ENCODE results near the gene SPTLC3.
"Not testable (repeated sequence)": the region's sequence is repeated elsewhere in the genome, so short reads cannot be mapped to it uniquely, and the experiment has no call there.

The SPTLC3 gene

DNA sequence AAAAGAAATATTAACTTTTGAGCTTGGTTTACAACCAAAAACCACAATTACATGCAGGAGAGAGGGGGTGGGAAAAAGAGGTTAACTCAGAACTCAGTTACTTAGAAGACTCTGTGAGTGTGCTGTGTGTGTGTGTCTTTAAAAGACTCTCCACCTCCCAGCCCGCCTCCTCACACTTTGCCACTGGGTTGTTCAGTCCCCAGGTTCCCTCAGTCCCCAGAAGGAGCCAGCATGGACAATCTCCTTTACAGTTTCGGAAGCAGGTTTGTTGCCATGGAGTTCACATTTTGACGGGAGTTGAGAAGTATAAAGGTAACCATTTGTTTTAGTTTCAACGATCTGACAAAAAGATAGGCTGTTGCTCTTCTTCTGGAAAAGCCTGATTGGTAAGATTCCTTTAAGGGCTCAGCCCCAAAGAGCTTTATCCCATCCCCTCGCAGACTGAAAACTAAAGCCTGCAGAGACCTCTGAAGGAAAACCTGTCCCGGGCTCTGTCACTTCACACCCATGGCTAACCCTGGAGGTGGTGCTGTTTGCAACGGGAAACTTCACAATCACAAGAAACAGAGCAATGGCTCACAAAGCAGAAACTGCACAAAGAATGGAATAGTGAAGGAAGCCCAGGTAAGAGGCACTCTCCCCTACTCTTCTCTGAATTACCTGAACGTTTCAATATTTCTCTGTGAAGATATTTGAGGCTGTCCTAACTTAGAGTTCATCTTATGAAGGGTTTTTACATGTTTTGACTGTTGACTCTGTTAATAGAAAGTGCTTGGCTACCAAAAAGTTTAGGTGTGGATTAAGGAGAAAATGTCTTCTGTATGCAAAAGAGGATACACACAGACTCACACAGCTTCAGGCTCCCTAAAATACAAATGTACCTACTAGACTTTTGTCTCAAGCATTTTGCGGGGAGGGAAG is at the start of gene SPTLC3:
Gene SPTLC3, plus strand, starts transcription at position 212 of the 921 bp plus-strand sequence. Its CDS starts 296 bp downstream, at position 508.
- DNase-seq (ENCODE audit: low read depth), result no peak

- DNase-seq (ENCODE audit: low read depth), result no peak
Observed at GRCh38 chr20:12961725-12962124, 47.0 kb upstream of the SPTLC3 start.

- DNase-seq (ENCODE audit: low read depth), result no peak
Observed at GRCh38 chr20:12962895-12963294, 45.9 kb upstream of the SPTLC3 start.

DNA sequence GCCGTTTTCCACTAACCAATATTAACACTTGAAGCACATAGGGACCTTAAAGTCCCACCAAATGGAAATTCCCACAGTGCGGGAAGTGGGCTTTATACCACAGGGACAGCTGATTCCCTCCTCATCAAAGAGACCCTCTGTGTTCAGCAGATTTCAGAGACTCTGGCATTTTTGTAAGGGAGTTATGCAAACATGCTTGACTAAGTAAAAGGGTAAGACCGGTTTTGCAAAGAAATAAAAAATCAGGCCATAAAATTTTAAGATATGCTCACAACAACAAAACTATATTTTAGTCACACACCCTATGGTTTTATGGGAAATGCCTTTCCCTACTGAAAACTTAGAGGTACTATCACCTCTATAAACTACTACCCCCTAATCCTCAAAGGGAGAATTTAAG is 45.4 kb upstream of the SPTLC3 start:
- no peak for DNase-seq (ENCODE audit: low read depth)

DNA sequence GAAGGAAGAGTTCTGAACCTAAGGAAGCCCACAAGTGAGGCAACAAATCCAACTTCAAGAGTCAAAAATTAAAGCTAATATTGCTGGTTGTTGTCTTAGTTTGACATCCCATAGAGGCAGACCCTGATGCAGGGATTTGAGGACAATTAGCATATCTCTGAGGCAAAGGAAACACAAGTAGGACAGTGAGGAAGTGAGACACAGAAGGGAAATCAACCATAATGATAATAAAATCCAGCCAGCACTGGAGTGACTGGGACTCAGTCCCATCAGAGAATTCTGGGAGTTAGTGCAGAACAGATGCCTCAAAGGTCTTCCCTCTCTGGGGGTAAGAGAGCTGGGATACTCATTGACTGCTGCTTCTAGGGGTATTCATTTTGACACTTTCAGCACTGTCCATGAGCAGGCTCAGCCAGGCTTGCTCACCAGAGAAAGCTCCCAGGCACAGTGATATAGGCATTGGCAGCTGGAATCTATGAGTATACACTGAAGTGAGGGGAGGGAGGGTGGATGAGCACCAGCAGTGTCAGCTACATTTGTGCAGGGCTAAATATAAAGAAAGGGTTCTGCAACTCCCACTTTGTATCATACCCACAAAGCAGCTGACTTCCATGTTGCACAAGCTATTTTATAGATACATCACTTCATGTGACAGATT is 43.4 kb upstream of the SPTLC3 start:
- no peak for DNase-seq (ENCODE audit: low read depth)

- no peak for DNase-seq (ENCODE audit: low read depth)
Observed at GRCh38 chr20:12965870-12966251, 42.9 kb upstream of the SPTLC3 start.

GRCh38 chr20:12966468-12967085 is 42.2 kb upstream of the SPTLC3 start:
- peak; percentile 10 for DNase-seq (ENCODE audit: low read depth)

- no peak for DNase-seq (ENCODE audit: low read depth)
Observed at GRCh38 chr20:12967932-12968331, 40.8 kb upstream of the SPTLC3 start.

- no peak for DNase-seq (ENCODE audit: low read depth)
Observed at GRCh38 chr20:12968472-12968871, 40.3 kb upstream of the SPTLC3 start.

GRCh38 chr20:12969071-12969669 is 39.6 kb upstream of the SPTLC3 start:
- DNase-seq (ENCODE audit: low read depth), result no peak

- peak; percentile 19 for DNase-seq (ENCODE audit: low read depth)
Observed at GRCh38 chr20:12970372-12970821, 38.4 kb upstream of the SPTLC3 start.

DNA sequence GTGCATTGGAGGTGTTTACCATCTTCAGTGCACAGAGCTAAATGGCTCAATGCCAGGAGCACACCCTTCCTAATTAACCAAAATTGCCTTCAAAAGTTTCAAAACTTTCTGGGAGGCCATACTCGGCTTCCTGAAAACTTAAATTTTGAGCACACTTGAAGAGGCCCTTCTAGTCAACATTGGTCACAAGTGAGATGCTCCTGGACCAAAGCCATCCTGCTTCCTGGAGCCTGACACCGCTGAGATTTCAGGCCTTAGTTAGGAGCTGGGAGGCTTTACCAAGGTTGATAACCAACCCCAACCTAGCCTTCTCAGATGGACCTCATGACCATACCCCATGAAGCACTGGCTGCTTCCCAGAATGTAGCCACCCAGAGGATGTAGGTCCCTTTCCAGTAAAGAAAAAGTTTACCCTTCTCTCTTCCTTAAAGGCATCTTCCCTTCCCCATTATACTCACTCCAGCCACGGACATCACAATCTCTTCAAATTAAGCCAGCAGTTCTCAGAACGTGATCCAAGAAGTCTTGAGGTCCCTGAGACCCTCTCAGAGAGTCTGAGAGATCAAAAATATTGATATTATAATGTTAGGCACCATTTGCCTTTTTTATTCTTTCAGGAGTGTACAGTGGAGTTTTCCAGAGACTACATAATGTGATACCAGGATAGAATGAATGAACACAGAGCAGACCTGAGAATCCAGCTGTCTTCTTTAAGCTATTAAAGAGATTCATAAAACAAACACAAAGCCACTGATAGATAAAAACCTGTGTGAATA is 32.8 kb upstream of the SPTLC3 start:
- no peak for DNase-seq (ENCODE audit: low read depth)

DNA sequence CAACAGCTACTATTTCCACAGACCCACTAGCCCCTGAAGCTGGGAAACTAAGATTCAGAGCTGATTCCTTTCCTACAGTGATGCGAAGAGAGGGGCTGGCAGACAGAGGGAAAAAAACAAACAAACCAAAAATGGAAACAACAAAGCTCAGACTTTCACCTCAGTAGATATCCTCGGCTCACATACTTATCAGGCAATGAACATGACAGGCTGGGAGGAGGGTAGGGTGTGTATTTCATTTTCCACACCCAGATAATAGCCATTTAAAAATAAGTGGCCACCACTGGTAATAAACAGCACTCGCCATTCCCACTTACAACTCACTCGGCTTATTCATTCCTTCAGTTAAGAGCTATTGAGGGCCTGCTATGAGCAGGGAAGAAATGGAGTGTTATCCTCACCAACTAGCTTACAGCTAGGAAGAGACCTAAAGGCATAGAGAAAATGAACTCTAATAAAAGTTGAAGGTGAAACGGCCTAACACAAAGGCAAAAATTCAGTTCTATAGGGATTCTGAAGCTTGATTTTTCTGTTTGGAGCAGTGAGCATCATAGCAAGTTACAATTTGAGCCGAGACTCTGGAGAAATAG is 32.0 kb upstream of the SPTLC3 start:
- no peak for DNase-seq (ENCODE audit: low read depth)

- DNase-seq (ENCODE audit: low read depth), result no peak
Observed at GRCh38 chr20:12977328-12978125, 31.2 kb upstream of the SPTLC3 start.

GRCh38 chr20:12978126-12978394 is 30.7 kb upstream of the SPTLC3 start:
- DNase-seq (ENCODE audit: low read depth), result no peak

GRCh38 chr20:12978613-12979495 is 29.9 kb upstream of the SPTLC3 start:
- DNase-seq (ENCODE audit: low read depth), result no peak

DNA sequence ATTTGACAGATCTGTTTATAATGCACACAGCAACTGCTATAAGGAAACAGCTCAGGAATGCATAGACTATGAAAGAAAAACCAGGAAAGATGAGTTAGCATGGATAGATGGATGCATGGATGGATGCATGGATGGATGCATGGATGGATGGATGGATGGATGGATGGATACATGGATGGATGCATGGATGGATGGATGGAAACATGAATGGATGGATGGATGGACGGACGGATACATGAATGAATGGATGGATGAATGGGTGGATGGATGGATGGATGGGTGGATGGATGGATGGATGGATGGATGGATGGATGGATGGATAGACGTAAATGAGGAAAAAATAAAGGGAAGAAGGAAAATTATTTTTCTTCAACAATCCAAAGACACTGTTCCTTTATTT is 29.1 kb upstream of the SPTLC3 start:
- not testable (repeated sequence) for DNase-seq (ENCODE audit: low read depth)

DNA sequence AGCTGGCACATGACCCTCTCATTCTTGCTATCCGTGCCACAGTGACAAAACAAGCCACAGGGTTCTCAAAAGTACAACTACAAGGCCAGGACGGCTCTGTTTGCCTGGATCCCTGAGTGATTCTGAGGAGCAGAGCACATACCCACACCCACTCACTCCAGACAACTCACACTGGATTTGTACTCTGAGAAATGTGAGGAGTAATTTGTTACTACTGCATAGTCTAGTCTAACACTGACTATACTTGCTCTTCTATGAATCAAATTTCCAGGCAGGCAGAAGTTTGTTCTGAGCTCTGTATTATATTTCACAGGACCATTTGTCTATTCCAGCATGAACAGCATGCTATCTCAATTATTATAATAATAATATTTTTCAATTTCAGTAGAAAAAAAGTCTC is 26.7 kb upstream of the SPTLC3 start:
- DNase-seq (ENCODE audit: low read depth), result no peak

DNA sequence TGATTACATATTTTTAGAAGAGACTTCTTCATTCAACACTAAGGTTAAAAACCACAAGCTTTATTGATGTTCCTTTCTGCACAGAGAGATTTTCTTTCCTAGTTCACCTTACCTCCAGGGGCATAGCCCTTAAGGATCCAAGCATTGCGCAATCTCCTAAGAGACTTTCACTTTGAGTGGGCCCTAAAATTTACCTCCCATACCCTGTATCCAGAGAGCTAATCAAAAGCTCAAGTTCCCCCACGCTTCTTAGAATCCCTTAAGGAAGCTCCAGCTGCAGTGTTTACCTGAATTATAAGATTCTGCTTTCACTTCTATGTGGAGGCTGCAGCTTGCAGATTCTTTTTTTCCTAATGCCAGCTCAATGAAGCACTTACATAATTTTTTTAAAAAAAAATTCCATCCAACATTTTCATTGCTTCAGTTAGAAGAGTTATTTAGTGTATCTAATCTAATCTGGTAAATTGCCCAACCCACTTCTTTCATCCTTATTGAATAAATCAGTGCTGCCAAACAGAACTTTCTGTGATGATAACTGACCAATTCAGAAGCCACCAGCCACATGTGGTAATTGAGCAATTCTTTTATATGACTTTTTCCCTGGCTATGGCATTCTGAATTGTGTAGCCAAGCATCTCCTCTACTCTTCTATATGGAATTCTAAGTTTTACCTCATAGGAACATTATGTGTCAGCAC is 24.6 kb upstream of the SPTLC3 start:
- DNase-seq (ENCODE audit: low read depth), result no peak
